HL-60/S4 treated with phorbol 12-myristate 13-acetate at 8.2 ng/mL for 4 days and 3 days (cell line): ENCODE data around the gene MTARC1.

Experiments
- in situ Hi-C: fragments of 300-500 bp; cut with MboI; formaldehyde crosslinking; loops from 2 replicates; pipeline ENCODE4 v1.15.0; 2022; ENCODE audit warnings: low sequenced_read_pairs

The MTARC1 gene

DNA sequence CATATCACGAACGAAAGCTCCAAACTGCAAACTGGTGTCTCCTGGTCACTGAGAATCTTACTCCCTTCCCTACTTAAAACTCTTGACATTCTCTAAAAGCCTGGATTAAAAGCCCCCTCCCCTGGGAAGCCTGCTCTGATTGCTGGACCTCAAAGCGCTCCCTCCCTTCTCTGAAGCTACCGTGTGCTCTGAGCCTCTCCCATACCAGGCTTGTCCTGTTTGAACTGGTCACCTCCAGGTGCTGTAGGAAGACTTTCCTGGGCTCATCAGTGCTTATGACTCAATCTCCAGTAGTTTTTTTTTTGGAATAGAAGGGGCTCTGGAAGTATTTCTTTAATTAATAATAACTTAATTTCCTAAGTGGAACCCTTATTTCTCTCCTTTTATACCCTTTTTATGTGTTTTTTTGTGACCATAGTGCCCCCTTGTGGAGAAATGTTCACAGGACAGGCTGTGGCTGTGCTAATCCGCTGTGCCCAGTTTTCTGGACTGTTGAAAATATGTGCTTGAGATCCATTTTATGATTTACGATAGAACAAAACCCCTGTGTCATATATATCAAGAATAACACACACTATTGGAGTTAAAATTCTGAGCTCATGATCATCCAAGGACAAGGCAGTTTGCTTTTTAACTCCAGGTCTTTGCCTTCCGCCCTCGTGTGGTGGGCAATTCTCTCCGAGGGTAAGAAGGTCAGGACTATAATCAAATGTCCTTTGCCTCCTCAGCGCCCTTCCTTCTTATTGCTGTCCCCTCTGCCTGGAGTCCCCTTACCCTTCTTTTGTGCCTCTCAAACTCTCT lies 16.9 kb downstream of the MTARC1 start:
- in situ Hi-C loops, result no loop called here

DNA sequence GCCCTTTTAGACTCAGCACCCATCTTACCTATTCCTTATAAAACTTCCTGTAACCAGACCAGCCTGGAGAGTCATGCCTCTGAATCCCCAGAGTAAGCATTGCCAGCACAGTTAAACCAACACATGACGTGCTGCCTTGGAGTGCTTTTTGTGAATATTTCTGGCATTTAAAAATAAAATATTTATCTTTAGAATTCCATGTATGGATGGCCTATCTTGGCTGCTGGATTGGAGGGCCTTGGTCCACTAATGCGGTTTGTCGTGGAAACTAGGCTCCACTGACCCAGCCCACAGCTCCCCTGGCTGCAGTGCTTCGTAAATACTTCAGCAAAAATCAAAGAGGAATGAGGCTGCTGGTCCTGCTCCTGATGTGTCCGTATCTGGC lies 17.5 kb downstream of the MTARC1 start:
- in situ Hi-C loops, result no loop called here

DNA sequence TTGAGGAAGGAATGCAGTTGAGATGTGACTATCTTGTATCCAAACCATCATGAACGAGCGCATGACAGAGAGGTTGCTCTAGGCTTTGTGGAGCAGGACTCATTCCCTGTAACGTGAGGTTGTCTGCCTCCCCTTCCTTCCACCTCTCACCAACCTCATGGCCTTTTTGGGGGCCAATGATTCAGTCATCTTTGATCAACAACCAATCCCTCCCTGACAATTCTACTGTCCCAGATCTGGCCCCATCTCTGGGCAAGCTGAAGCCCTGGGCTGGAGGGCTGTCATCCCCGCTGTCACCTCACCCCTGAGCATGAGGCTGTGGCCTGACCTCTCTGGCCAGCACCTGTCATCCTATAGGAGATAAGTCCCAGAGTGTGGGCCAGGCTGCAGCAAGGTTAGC lies 19.7 kb downstream of the MTARC1 start:
- in situ Hi-C loops, result no loop called here

DNA sequence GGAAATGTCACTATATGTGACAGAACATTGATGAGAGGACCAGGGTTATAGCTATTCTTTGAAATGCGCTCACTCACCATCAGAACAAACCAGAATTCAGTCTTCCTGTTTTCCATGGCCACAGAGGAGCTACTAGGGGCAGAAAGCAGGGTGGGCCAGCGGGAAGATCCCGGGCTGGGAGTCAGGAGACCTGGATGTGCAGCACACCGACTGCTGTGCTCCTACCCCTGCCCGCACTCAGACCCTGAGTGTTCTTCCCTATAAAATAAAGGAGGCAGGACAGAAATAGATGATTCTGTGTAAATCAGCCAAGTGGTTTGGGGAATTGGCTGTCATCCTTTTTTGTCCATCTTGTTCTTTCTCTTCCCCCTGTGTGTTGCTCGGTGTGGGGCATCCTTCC lies 21.0 kb downstream of the MTARC1 start:
- in situ Hi-C loops, result no loop called here

DNA sequence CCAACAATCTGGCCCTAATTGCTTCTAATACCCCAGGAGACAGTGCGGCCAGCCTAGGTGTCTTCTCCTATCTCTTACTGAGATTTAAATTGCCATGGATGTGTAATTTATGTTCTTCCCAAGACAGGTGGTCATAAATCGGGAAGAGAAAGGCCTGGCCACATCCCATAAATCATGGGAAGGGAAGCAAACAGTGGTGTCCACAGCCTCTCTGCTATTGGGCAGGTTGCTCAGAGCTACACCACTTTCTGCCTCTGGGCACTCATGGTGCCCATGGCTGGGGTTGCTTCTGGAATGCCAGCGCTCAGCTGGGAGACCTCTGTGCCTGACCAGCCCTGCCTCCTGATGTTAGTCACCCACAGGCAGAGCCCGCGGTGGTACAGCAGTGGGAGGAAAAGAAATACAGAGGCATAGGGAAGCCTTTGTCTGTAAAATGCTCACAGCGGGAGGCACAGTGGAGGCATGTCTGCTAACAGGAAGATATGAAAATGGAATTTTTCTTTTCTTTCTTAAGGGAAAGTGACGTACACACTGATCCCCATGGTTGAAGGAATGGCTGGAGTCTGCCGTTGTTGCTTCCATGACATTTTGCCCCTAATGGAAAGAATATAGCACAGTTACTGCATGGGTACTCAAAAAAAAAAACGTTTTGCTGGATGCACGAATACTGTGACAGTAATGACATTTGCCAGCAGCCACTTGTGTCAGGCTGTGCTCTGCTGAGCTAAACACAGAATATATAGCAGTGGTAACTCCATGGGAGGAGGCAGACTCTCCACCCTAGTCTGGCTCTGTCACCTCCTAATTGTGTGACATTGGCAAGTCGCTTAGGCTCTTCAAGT lies 21.9 kb downstream of the MTARC1 start:
- in situ Hi-C loops, result no loop called here

DNA sequence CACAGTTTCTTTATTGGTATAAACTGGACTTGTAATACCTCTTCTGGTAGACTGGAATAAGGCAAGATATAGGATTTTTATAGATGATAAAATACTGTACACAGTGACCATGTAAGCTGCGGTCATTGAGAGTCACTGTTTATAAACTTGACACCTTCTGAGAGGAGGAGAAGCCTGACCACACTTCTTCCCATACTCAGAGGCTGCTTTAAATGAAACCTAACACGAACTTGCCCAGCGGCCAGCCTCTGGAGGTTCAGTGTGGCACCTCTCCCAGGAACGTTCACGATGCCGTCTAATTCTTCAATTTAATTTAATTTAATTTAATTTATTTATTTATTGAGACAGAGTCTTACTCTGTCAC lies 22.5 kb downstream of the MTARC1 start:
- in situ Hi-C loops, result no loop called here

DNA sequence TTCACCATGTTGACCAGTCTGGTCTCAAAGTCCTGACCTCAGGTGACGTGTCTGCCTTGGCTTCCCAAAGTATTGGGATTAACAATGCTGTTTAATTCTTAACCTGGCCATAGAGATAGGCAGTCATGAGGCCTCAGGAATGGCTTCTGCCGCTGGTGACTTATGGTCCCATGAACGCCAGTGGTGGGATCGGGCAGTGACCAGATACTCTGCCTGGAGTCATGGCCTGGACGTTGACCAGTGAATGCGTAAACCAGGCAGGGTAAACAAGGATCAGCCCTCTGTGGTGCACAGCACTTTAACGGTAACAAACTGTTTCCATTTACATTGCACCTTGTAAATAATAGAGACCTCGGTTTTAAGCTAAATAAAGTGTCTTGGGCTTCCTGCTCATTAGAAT lies 23.0 kb downstream of the MTARC1 start:
- in situ Hi-C loops, result no loop called here

DNA sequence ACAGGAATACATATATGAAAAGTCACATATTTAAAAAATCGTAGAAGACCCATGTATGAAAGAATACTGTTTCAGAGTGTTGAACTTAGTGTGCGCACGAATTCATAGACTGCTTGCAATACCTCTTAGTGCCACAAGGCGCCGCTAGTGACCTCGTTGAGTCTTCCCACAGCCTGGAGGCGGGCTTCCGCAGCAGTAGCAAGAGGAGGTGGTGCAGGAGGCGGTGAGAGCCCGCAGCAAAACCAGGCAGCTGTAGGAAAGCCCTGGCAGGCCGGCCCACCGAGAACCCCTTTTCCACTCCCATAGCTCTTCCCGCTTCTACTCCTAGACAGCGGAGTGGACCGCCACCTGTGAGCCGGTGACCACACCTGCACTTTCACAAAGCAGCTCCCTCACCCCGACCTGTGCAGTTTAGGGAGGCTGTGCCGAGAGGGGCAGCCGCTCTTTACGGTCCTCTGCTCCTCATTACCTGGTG lies 23.5 kb downstream of the MTARC1 start:
- in situ Hi-C loops, result no loop called here

DNA sequence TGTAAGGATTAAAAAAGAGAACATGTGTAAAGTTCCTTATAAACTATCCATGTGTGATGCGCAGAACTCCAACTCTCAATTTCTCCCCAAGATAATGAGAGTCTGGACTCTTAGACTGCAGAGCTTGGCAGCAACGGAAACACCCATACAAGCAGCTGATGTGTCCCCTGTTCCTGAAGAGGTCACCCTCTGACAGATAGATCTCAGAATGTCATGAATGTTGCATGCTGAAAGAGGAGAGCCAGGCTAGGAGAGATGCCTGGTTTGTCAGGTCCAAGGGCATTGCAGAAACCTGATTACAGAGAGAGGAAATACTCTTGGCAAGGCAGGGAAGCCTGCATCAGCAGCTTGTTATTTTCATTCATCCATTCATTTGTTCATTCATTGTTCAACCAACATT lies 24.2 kb downstream of the MTARC1 start:
- in situ Hi-C loops, result no loop called here

DNA sequence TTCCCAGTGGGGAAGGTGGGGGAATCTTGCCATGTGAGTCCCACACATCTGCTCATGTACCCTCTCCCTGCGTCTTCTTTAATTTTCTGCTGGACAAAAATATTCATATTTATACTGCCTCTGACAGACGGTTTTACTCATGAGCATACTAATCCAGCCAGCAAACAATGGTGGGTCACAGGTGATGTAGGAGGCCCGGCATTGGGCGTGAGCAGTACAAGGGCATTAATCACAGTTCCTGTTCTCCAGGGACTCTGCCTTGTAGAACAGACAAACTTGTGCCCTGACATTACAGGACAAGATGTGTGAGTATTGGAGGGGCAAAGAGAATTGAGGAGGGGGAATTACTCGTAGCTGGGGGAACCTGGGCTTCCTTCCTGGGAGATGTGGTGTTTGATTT lies 25.0 kb downstream of the MTARC1 start:
- in situ Hi-C loops, result no loop called here

DNA sequence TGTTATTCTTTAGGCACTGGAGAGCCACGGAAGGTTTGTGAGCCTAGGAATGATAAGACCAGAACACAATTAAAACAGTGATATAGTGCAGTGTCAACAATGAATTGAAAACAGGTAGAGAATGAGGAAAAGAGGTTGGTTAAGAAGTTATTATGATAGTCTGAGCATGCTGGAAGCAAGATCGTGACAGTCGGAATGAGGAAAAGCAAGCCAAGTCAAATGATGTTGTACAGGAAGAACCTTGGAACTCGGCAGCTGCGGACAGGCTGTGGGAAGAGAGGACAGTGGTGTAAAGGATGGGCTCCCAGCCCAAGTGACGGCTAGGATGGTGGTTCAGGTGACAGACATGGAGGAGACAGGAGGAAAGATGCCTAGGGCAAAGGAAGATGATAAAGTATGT lies 25.6 kb downstream of the MTARC1 start:
- in situ Hi-C loops, result no loop called here

DNA sequence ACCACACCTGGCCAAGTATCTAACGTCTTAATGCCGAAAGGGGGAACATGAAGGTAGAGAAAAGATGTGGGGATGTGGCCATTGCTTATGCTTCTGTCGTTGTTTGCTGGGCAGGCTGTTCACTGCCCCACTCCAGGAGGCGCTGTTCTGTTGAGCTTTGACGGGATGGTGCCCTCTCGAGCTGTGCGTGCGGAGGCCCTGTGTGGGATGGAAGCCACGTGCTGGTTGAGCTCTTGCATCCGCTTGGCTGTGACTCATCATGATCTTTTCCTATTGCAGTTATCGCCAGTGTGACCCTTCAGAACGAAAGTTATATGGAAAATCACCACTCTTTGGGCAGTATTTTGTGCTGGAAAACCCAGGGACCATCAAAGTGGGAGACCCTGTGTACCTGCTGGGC lies 26.3 kb downstream of the MTARC1 start:
- in situ Hi-C loops, result no loop called here

DNA sequence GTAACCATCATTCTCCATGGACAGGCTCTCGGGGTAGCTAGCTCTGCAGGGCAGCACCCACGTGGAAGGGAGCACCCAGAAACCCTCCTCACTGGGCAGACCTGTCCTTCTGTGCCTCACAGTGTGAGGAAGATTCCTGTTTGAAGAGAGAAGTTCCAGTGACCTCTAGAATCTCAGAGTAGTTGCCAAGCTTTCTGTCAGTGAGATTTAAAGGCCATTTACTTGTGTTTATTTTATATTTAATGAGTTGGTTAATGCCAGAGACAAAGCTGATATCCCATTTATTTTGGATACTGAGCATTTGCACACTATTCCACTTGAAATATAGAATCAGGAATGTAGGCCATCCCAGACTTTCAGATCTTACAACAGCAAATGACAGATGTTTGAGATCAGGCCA lies 28.7 kb downstream of the MTARC1 start:
- in situ Hi-C loops, result no loop called here

DNA sequence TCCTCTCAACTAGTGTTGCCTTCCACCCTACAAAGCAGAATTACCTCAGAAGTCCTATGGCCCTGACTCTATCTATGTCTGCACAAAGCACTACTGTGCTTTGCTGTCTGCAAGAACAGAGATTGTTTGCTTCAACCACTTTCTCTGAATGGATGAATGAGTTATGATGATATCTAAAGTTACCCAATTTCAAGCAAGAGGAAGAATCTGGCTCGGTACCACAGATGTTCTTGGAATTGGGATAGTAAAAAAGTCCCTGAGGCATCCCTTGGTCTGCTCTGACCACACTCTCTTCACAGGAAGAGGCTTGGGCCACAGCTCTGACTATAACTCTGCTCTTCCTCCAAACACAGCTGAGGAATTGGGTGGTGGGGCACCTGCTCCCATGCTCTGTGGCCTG lies 31.2 kb downstream of the MTARC1 start:
- in situ Hi-C loops, result no loop called here

DNA sequence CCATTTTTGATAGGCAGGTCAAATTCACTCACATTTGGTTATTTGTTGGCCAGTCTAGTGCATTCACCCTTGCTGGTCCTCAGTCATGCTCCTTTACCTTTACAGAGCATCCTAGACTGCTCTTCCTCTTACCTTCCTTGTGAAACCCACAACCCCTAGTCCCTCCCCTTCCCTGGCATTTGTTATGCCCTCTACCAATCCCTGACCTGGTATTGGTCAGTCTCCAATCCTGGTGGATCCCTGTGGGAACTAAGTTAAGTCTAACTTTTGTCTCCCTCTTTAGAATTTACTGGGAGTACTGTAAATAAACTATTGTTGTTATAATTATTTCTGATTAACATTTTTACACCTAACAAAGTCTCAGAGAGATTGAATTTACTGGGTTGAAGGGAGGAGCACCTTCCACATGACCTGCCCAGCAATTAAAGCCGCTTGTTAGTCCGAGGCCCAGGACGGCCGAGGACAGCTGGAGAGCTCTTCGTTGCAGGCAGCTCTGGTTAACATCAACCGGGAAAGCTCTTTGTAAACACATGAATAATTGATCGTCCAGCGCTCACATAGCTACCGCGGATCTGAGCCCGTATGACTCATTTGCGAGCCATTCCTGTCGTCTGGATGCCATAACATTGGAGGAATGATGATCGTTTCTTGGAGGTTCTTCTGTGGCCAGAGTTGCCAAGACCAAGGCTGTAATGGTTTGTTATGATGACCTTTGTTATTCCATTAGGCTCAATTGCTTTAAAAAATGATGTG lies 31.9 kb downstream of the MTARC1 start:
- in situ Hi-C loops, result no loop called here

DNA sequence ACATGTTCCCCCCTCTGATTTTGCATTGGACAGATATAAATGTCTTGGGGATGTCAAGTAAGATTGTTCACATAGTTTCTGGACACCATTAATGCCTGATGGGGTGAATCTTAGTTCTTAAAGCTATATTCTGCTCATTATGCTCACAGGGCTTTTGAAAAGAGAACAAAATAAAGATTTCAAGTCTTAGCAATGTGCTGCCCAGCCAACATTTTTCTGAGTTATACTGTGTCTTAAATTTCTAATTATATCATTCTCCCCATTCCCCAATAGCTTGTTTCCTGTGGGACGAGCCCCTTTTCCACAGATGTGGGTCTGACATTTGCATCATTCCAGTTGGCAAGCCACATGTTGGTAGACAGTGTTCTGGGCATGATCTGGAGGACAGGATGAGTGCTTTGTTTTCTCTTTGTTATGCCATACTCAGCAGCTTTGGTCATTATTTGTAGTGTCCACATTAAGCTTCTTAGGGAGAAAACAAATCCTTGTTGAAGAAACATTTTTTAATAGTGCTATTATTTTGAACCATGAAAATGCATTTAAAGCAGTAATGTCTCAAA lies 32.8 kb downstream of the MTARC1 start:
- in situ Hi-C loops, result no loop called here

DNA sequence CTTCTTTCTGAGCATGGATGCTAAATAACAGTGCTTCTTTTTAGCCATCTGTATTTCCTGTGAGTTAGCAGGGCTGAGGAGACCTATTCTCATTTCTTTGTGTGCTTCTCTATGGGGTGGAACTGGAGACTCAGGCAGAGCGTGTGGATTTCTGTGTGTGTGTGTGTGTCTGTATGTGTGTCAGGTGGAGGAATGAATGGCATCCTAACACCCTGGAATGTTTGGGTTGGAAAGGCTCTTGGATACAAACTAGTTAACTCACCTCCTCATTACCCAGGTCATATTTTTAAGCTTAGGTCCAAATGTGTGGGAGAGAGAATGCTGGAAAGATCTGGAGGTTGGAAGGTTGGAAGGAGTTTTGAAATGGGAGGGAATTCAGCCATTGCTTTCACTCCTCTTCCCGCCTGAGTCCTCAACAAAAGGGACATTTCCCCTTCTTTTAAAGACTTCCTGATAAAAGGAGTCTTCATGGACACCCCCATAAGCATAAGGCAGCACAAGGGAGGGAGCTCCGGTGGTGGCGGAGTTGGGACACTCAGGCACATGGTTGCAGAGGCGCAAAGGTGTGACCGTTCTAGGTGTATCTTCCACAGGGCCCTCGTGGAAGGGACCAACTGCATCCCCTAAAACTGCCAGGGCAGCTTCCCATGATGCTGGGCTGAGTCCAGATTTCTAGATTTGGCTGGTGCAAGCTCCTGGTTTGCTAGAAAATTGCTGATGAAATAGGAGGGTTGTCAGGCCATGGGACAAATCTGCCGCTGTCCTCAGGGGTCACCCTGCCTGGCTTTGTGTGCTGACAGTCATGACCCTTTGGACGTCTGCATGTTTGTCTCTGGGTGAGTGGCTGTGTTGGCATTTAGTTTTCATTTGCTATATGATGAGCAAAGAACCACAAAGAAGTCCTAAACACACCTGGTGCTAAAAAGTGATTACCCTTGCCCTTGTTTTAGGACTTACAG lies 37.6 kb downstream of the MTARC1 start:
- in situ Hi-C loops, result no loop called here

DNA sequence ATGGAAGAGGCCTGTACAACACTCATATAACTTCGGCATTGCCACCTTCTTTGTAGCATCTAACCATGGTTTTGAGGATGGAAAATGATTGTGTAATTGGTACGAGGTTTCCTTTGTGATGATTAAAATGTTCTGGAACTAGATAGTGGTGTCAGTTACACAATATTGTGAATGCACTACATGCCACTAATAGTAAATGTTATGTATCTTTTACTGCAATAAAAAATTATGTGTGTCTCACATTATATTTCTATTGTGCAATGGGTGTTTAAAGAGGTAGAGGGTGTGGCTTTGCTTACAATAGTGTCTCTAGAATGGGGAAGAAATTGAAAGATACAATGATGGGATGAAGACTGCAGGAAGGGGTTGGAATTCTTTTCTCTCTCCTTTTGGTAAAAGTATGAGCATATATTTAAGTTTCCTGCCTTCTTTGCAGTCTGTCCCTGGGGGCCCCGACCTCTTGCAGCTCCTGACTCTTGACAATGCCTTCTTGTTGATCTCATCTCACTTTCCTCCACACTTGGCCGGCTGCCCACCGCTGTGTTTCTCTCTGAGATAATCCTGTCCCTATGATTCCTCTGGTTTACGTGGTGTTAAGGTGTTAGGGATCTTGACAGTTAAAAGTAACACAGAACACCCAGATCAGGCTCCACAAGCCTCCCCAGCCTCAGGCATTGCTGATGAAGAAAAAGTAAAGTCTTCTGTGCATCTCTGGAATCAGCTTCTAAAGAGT lies 39.3 kb downstream of the MTARC1 start:
- in situ Hi-C loops, result no loop called here

DNA sequence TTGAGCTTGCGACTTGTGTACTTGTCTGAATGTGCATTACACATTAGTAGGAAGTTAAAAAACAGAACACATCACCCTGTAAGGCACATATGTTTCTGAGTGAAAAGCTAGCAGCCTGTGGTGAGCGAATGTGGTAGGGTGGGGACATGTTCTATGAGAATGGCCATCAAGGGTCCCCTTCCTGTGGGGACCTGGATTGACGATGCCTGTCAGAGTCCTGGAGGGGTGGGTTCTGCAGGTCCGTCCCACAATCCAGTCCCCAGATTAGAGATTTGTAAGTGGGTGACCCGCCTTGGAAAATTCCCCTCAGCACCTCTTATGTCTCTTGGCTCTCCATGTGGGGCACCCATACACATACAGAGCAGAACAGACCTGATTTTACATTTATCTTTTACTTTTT lies 40.0 kb downstream of the MTARC1 start:
- in situ Hi-C loops, result no loop called here
